ENCODE results near the gene GRIN2D. TPM values are rescaled to one million over a fixed set of nuclear protein-coding genes. Genes with fewer than 3 reads are reported as not detected.
A peak's percentile ranks its signal among the peaks of the same experiment; 100 is the strongest.

The GRIN2D gene
- total and polyA plus RNA-seq, 2 donors from 2014 or later = 0.13 to 0.54 TPM

GRCh38 chr19:48400018-48400742 lies 6.7 kb downstream of the GRIN2D start:
- FAIRE-seq = no peak
- peak in 3 of 5 donors; percentile 52 to 83 (median 66) for DNase-seq
- H3K36me3 ChIP-seq (ENCODE audit: control insufficient read depth in 2 of 3, insufficient read depth in 3 of 3, low read length in 3 of 3) = no peaks in the 10 kb centered on the region
- peaks cover 0 to 2% (median 0%) of the 10 kb centered on the region in 3 donors for H3K4me1 ChIP-seq (ENCODE audit: control insufficient read depth in 2 of 3, insufficient read depth in 2 of 3, low read depth in 1 of 3, low read length in 3 of 3)
- H3K27ac ChIP-seq (ENCODE audit: low read depth in 2 of 2, low read length in 2 of 2) = no peak overlapping the region
- intact Hi-C loops (cut with DNase I) = no loop called here
- H3K27me3 ChIP-seq (ENCODE audit: control insufficient read depth, insufficient read depth, low read length) = peaks cover 13% of the 10 kb centered on the region
- H3K9me3 ChIP-seq (ENCODE audit: control insufficient read depth in 2 of 3, insufficient read depth in 1 of 3, low read length in 3 of 3) = no peaks in the 10 kb centered on the region
- no peak for TF ChIP-seq CTCF (IDR thresholded peaks at IDR 0.05; ENCODE audit: borderline replicate concordance, extremely low read depth, insufficient read depth)
- H3K4me3 ChIP-seq (ENCODE audit: low read length in 3 of 3) = peak overlapping the region in 2 of 3 donors; percentile 21 to 24
- no peak overlapping the region for H3K9ac ChIP-seq (ENCODE audit: low read length in 3 of 3)

- intact Hi-C loops (cut with DNase I) = no loop called here
- Histone ChIP-seq H3K27ac (ENCODE audit: low read depth in 2 of 2, low read length in 2 of 2) (no peak overlapping the region), H3K36me3 (ENCODE audit: control insufficient read depth in 2 of 3, insufficient read depth in 3 of 3, low read length in 3 of 3) (no peaks in the 10 kb centered on the region), H3K4me3 (ENCODE audit: low read length in 3 of 3) (no peak overlapping the region), H3K27me3 (ENCODE audit: control insufficient read depth, insufficient read depth, low read length) (peaks cover 8% of the 10 kb centered on the region), H3K9ac (ENCODE audit: low read length in 3 of 3) (no peak overlapping the region), H3K4me1 (ENCODE audit: control insufficient read depth in 2 of 3, insufficient read depth in 2 of 3, low read depth in 1 of 3, low read length in 3 of 3) (peaks cover 0 to 2% (median 0%) of the 10 kb centered on the region in 3 donors), H3K9me3 (ENCODE audit: control insufficient read depth in 2 of 3, insufficient read depth in 1 of 3, low read length in 3 of 3) (peaks cover 0 to 4% (median 0%) of the 10 kb centered on the region in 3 donors)
- FAIRE-seq (no peak), DNase-seq (peak in 1 of 5 donors; percentile 6)
- no peak for TF ChIP-seq CTCF (IDR thresholded peaks at IDR 0.05; ENCODE audit: borderline replicate concordance, extremely low read depth, insufficient read depth)
Measured at GRCh38 chr19:48401287-48401686, 7.8 kb downstream of the GRIN2D start.

- peak; percentile 58 to 82 (median 68) for DNase-seq
- intact Hi-C loops (cut with DNase I) = no loop called here
- Histone ChIP-seq H3K4me3 (ENCODE audit: low read length in 3 of 3) (no peak overlapping the region), H3K9me3 (ENCODE audit: control insufficient read depth in 2 of 3, insufficient read depth in 1 of 3, low read length in 3 of 3) (peaks cover 0 to 4% (median 0%) of the 10 kb centered on the region in 3 donors), H3K27ac (ENCODE audit: low read depth in 2 of 2, low read length in 2 of 2) (no peak overlapping the region), H3K9ac (ENCODE audit: low read length in 3 of 3) (no peak overlapping the region), H3K27me3 (ENCODE audit: control insufficient read depth, insufficient read depth, low read length) (no peaks in the 10 kb centered on the region), H3K36me3 (ENCODE audit: control insufficient read depth in 2 of 3, insufficient read depth in 3 of 3, low read length in 3 of 3) (no peaks in the 10 kb centered on the region), H3K4me1 (ENCODE audit: control insufficient read depth in 2 of 3, insufficient read depth in 2 of 3, low read depth in 1 of 3, low read length in 3 of 3) (peaks cover 0 to 2% (median 0%) of the 10 kb centered on the region in 3 donors)
- no peak for TF ChIP-seq CTCF (IDR thresholded peaks at IDR 0.05; ENCODE audit: borderline replicate concordance, extremely low read depth, insufficient read depth)
- FAIRE-seq = no peak
Measured at GRCh38 chr19:48403606-48404005, 10.1 kb downstream of the GRIN2D start.

All from kidney (tissue), 14 donors.